D341Med (cell line): ENCODE results near the gene MMP27.
"Not testable (repeated sequence)": the region's sequence is repeated elsewhere in the genome, so short reads cannot be mapped to it uniquely, and the experiment has no call there.

ENCODE experiments used
- DNase-seq: peaks from one replicate; pipeline ENCODE4 v3.0.0; 2012; ENCODE audit warnings: low spot score

The MMP27 gene

GRCh38 chr11:102705626-102706025, at the start of gene MMP27:
Gene MMP27, minus strand, starts transcription at chr11:102705769. Its CDS starts 55 bp downstream, at chr11:102705714.
- DNase-seq = no peak

GRCh38 chr11:102753267-102753666, 47.7 kb upstream of the MMP27 start:
- no peak for DNase-seq

- no peak for DNase-seq
Measured at GRCh38 chr11:102751673-102752072, 46.1 kb upstream of the MMP27 start.

GRCh38 chr11:102749101-102749722, 43.6 kb upstream of the MMP27 start:
- no peak for DNase-seq

GRCh38 chr11:102746746-102747578, 41.4 kb upstream of the MMP27 start:
- not testable (repeated sequence) for DNase-seq

- no peak for DNase-seq
Measured at GRCh38 chr11:102734650-102735049, 29.1 kb upstream of the MMP27 start.

GRCh38 chr11:102733232-102733875, 27.8 kb upstream of the MMP27 start:
- DNase-seq = peak; percentile 72

GRCh38 chr11:102730944-102731343, 25.4 kb upstream of the MMP27 start:
- DNase-seq = not testable (repeated sequence)

GRCh38 chr11:102729849-102730815, 24.6 kb upstream of the MMP27 start:
- DNase-seq = no peak

- DNase-seq = no peak
Measured at GRCh38 chr11:102727890-102728289, 22.3 kb upstream of the MMP27 start.

GRCh38 chr11:102724904-102725500, 19.4 kb upstream of the MMP27 start, which contains the start of gene MMP8:
Gene MMP8, minus strand, starts transcription at chr11:102724954. Its CDS starts 99 bp downstream, at chr11:102724855.
- no peak for DNase-seq

GRCh38 chr11:102722821-102723220, 17.3 kb upstream of the MMP27 start:
- no peak for DNase-seq

GRCh38 chr11:102719620-102720277, 14.2 kb upstream of the MMP27 start:
- DNase-seq = no peak

GRCh38 chr11:102717280-102717679, 11.7 kb upstream of the MMP27 start:
- no peak for DNase-seq

- DNase-seq = no peak
Measured at GRCh38 chr11:102716527-102716926, 11.0 kb upstream of the MMP27 start.

- DNase-seq = no peak
Measured at GRCh38 chr11:102712137-102712536, 6.6 kb upstream of the MMP27 start.

GRCh38 chr11:102709201-102709945, 3.8 kb upstream of the MMP27 start:
- no peak for DNase-seq

GRCh38 chr11:102708654-102709053, 3.1 kb upstream of the MMP27 start:
- DNase-seq = no peak

- no peak for DNase-seq
Measured at GRCh38 chr11:102704841-102705240, 728 bp downstream of the MMP27 start.
